ENCODE data around the gene PTH1R.

DNA sequence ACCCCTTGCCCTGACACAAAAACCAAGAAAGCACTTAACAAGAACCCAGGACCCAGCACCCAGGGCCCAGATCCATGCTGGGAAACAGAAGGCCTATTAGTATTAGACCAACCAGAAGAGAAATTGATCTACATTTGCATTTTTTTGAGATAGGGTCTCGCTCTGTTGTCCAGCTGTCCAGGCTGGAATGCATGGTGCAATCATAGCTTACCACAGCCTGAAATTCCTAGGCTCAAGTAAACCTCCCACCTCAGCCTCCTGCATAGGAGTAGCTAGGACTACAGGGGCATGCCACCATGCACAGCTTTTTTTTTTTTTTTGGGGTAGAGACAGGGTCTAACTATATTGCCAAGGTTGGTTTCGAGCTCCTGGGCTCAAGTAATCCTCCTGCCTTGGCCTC is 72.7 kb downstream of the PTH1R start:
- TF ChIP-seq, protein P1, sequence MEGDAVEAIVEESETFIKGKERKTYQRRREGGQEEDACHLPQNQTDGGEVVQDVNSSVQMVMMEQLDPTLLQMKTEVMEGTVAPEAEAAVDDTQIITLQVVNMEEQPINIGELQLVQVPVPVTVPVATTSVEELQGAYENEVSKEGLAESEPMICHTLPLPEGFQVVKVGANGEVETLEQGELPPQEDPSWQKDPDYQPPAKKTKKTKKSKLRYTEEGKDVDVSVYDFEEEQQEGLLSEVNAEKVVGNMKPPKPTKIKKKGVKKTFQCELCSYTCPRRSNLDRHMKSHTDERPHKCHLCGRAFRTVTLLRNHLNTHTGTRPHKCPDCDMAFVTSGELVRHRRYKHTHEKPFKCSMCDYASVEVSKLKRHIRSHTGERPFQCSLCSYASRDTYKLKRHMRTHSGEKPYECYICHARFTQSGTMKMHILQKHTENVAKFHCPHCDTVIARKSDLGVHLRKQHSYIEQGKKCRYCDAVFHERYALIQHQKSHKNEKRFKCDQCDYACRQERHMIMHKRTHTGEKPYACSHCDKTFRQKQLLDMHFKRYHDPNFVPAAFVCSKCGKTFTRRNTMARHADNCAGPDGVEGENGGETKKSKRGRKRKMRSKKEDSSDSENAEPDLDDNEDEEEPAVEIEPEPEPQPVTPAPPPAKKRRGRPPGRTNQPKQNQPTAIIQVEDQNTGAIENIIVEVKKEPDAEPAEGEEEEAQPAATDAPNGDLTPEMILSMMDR (IDR thresholded peaks at IDR 0.05) = no peak
- TF ChIP-seq EZH2 (IDR thresholded peaks at IDR 0.05) = no peak
- TF ChIP-seq EZH2phosphoT487 (IDR thresholded peaks at IDR 0.05) = no peak

All from neural progenitor cell (in vitro differentiated cells).